NCI-H1092 (cell line): Measurements from ENCODE around the gene CYFIP2.

Experiments
- DNase-seq: peaks from one replicate; lab custom pipeline; 2025; lab: John Stamatoyannopoulos, UW

The CYFIP2 gene

DNA sequence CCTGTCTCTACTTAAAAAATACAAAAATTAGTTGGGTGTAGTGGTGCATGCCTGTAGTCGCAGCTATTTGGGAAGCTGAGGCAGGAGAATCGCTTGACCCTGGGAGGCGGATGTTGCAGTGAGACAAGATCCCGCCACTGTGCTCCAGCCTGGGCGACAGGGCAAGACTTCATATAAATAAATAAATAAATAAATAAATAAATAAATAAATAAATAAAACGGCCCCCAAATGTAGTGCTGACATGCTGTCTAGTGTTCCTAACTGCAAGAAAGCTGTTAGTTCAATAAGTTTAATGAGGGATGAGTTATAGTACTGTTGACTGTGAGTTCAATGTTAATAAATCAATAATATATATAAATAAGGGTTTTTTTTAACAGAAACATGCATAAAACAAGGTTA, 7.5 kb upstream of the CYFIP2 start:
- no peak for DNase-seq

DNA sequence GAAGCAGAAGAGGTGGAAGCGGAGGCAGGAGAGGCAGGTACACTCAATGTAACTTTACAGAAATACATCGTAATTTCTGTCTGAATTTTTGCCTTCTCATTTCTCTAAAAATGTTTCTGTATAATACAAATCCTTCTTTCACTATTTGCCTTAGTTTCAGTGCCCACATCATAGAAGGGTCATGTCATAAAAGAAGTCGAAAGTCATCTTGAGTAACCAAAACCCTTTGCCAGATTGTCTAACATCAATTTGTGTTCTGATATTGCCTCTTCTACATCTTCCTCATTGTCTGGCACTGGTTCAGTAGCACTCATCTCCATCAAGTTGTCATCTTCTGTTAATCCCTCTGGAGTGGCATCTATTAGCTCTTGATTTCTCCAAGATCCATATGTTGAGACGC, 6.2 kb upstream of the CYFIP2 start:
- no peak for DNase-seq

DNA sequence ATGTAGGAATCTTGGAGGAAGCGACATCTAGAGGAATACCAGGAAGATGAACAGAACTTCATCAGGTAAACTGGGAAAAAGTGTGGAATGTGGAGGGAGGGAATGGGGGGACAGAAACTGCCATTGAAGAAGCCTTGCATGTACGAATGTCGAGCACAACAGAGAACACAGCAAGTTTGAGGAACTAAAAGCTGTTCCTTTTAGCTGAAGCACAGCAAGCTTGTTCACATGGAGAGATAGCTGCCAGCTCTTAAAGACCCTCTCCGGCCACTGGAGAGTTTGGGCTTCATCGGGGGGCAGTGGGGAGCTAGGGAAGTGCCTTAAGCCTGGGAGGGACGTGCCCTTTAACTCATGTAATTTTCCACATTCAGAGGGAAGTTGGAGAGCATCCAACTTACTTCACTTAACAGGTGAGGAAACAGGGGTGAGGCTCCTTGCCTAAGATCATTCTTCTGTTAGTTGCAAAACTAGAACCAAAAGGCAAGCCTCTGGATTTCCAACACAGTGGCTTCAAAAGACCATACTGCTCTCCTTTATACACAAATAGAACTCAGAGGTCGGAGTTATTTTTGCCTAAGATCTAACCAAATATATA, 2.3 kb upstream of the CYFIP2 start:
- DNase-seq: no peak

DNA sequence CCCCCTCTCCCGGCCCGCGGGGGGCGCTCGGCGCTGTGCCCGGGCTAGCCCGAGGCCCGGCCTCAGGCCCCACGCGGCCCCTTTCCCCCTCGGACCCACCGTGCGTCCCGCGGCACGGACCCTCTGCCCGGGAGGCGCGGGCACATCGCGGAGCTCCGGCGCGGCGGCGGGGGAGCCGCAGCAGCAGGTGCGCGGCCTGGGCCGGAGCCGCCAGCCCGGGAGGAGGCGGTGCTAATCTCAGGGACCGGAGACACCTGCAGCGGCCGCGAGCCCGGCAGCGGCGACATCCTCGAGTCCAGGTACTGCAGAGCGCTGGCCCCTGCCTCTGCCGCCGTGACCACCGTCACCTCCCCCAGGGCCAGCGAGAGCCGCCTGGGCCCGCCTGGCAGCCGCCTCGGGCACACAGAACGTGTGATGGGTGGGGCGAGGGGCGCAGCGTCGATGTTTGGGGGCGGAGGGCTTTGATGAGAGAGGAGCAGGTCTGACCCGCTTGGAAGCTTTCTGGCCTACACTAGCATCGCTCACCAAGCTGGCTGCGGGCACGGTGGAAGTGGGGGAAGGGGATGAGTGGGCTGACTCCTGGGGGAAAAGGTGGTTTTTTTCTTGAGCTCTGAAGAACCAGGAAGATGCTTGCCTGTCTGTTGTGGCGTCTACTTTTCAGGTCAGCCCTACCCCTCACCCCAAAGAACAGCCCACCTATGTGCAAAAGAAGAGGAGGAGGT, 524 bp downstream of the CYFIP2 start:
- peak; percentile 10 for DNase-seq

DNA sequence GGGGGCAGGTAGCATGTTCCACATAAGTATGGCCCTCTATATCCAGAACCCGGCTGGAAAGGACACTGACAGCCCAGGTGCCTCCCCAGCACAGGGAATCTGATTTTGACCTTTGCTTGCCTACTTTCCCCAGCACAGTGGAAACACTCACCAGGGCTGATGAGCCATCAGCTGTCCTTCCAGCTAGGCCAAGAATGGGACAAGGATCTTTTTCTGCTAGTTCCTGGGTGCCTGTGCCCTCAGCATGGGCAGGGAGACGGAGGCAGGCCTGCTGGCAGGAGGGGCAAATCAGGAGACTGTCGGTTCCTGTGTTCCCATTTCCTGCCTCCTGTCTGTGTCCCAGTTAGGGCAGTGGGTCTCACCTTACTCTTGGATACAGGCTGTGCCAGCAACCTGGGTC, 1.1 kb downstream of the CYFIP2 start:
- no peak for DNase-seq

DNA sequence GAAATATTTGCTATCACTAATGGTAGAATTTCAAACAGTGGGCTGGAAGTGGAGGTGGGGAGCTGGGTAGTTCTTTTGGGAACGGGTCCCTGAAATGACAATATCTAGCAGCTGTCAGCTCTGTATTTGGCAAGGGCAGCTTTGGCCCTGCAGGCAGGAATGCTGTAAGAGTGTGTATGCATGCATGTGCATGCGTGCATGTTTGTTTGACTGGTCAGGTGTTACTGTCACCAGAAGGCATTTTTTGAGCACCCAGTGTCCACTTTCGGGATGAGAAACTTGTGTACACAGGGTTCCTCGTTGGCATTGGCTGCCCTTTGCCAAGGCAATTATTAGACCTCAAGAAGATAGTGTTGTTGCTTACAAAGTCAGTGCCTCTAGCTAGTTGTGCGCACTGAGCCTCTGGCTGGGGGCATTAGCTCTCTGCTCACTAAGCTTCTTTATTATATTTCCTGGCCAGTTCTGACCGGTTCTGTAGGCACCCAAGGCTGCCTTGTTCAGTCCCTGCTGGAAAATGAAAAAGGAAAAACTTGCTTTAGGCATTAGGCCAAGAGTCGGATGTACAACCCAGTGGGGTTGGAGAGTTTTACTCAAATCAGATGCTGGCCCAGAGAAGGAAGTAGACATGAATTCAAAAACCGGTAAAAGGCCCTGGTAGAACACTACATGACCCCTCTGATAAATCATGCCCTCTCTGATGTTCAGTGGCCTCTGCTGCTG, 2.0 kb downstream of the CYFIP2 start:
- no peak for DNase-seq

DNA sequence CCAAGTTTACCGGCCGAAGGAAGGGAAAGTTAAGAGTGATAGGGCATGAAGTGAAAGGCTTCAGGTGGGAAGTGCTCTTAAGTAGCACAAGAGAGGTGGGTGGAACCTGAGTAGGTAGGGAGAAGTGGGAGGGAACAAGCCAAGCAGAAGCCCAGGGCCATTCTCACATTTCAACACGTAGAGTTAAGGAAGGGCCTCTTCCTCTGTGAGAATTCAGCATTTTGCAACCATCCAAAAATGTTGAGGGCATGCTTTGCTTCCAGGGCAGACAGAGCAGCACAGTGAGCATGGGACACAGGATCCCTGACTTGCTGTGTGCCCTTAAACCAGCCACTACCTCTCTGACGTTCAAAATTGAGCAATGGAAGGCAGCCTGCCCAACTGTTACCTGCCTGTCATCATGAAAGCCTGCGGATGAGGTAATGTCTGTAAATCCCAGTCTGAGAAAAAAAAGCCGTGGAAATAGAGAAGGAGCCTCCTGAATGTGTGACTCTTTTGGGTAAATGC, 3.3 kb downstream of the CYFIP2 start:
- no peak for DNase-seq

DNA sequence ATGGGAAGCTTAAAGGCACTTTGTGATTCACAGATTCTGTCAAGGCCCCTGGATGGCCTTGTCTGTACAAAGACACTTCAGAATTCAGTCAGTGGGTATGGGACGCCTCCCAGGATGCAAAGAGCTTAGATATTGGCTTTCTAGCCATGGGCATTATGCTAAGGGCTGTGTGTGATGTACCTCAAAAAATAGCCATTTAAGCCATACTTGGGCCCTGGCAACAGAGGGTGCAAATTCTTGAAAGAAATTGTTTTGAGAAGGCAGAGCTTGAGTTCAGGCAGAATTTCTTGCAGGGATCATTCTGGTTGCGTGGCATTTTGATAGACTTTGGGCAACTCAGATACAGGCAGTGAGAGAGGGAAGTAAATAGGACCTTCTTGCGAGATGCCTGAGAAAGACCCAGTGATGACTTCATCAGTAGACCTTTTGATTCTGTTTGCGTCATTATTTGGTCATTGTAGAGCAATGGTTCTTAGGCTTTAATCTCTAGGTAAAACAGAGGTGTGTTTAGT, 3.9 kb downstream of the CYFIP2 start:
- DNase-seq: no peak

DNA sequence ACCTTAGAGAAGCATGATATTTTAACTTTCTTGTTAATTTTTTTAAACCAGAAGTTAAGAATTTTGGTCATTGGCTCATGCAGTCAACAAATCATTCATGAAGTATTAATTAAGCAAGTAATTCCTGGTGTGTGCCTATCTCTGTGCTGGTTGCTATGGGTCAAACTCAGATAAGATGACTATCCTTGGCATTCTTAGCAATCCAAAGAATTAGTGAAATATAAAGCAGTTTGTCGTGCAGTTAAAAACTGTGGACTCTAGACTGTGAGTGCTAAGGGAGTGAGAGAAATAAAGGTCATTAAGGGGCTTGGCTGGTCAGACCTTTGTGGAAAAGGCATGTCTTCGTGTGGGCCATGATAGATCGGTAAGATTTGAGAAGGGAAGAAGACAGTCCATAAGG, 4.8 kb downstream of the CYFIP2 start:
- DNase-seq: no peak

DNA sequence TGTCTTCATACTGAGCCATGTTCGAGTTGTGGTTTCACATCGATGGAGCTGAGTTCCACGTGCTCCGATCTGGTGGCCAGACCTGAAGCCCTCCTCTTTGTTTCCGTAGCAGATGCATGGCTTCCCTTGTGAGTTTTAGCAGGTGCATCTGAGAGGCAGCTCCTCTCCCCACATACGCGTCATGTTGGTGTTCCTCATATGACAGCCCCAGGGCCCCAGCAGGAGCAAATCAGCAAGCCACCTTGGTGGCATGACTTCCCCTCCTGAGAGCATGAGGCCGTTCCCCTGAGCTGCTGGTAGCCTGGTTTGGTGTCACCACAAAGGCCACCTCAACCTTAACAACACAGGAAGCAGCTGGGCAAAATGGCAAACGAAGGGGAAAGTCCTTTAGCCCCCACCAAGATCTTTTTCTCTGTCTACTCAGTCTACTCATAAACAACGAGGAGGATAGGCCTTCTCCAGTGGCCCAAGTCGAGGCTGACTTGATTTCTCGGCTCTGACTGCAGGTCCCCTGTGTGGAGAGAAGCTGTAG, 5.9 kb downstream of the CYFIP2 start:
- no peak for DNase-seq

DNA sequence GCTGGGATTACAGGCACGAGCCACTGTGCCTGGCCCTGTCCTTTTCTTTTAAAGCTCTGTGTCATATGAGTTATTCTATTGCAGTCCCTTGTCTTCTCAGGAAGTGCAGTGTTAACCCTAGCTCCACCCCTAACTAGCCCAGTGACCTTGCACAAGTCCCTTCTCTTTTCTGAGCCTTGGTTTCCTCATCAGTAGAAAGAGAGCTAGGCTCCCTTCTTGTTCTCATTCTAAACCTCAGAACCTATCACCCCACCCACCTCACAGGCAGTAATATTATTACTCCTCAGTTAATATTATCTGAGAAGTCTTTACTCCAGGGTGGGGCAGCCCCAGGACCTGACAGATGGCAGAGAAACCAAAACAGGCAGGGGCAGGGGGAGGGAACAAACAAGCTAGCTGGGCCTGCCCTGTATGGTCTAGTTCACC, 7.2 kb downstream of the CYFIP2 start:
- no peak for DNase-seq

DNA sequence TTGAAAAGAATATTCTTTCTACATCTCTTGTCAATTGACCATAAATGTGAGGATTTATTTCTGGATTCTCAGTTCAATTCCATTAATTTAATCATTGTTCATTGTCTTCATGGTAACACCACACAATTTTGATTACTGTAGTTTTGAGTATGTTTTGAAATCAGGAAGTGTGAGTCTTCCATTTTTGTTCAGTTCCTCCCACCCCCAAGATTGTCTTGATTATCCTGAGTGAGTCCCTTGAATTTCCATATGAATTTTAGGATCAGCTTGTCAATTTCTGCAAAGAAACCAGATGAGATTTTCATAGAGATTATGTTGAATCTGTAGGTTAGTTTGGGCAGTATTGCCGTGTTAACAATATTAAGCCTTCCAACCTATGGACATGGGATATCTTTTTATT, 9.5 kb downstream of the CYFIP2 start:
- DNase-seq: no peak

DNA sequence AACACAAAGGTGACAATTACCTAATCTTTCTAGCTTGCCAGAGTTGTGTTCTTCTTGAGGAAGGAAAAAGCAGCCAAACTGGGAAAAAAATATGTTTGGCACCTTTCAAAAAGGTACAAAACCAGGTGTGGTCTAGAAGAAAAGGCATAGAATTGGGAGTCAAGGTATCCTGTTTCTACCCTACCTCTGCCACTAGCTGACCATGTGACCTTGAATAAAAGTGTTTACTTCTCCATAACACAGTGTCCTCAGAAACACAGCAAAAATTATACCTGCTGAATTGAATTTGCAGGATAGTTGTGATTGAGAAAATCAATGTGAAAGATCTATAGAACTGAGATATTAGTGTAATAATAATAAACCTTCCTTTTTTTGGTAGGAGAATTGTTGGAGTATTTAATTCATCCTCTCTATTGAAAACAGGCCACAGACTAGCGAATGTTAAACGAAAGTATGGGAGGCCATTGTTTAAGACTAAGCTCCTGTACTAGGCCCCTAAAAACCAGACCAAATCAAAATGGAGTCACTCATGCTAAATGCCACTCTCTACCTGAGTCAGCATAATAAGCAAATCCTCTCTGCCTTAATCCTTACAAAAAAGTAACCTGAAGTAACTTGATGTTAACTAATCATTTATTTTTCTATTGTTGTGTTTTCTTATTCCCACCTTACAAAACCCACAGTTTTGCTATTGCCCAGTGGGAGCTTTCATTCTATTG, 12.6 kb downstream of the CYFIP2 start:
- no peak for DNase-seq

DNA sequence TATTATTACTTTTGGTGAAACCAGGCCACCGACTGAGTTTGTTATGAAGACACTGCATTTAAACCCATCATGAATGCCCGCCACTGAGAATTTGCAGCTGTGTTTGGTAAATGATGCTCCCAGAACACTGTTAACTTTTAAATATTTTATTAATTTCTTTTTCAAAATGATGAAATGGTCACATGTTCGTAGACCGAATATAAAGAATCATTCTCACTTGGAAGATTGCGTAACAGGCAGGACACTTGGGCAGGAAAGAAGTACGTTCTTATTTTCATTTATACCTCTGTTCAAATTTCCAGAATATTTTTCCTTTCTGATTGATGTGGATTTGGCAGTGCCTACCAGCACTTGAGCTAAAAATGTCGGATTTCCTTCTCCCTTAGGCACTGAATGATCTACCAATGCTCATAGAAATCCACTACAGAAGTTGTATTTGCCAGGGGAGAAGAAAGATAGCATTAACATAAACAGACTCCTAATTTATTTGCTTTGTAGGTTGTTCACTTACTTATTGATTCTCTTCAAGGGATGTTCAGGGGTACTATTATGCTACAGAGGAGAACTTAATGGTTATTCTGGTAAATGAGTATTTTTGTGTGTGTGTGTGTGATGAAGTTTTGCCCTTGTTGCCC, 13.8 kb downstream of the CYFIP2 start:
- no peak for DNase-seq

DNA sequence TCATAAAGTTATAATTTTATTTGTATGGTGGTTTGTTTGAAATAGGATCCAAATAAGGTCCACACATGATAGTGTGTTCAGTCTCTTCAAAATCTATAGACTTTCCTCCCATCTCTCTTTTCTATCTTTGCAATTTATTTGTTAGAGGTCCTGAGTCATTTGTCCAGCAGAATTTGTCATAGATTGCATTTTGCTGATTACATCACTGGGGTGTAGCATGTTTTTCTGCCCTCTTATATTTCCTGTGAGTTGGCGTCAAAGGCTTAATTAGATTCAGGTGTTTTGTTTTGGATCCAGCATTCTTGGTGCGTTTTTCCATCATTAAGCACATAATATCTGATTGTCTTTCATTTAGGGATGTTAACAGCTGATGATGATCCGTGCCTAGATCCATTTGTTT, 15.0 kb downstream of the CYFIP2 start:
- DNase-seq: no peak

DNA sequence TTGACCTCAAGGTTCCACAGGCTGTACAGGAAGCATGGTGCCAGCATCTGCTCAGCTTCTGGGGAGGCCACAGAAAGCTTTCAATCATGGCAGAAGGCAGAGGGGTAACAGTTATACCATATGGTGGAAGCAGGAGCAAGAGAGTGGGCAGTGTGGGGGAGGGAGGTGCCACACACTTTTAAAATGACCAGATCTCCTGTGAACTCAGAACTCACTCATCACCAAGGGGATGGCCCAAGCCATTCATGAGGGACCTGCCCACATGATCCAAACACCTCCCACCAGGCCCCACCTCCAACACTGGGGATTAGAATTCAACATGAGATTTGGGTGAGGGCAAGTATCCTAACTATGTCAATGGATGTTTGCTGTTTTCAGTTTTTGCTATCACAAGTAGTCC, 16.2 kb downstream of the CYFIP2 start:
- DNase-seq: no peak

DNA sequence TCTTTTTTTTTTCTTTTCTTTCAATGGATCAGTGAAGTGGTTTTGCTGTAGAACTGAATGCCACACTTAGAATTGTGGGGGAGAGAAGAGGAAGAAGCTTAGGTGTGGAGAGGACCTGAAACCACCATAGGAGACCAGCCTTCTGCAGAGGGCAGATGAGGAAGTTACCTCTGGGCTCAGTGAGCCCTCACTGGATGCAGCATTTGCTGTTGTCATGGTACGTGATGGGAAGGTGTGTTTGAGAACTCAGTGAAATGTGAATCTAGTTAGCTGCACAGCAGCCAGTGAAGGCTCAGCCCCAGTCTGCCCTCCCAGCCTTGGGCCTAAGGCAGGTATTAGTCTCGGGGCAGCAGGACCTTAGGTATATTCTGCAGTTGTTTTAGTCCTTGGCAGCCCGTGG, 17.5 kb downstream of the CYFIP2 start:
- no peak for DNase-seq

DNA sequence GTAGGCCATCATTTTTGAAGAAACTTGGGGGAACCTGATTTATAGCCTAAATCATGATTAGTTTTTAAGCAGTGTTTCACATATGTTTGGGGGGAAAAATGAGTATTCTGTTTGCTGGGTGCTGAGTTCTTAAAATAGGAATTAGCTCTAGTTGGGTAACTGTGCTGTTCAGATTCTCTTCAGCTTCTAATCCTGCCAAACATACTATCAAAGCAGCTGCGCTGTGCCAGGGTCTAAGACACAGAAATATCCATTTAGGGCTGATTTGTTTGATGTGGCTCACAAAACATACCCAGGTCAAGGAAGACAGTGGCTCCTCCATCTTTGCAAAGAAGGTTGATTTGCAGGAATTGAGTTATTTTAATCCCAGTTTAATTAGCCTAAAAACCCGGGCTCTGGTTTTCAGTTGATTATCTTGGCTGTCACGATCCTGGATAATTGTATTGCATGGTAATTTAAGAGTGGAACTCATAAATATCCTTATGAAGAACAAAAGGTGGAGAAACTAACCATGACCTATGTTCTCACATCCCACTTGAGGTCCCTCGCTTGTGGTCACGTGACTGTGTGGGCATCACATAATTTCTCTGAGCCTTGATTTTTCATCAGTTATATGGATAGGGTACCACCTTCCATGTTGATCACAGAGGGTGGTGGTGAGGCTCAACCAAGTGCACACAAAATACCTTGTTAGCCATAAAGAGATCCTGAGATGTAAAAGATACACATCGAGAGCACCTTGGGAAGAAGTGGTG, 18.7 kb downstream of the CYFIP2 start:
- DNase-seq: no peak

DNA sequence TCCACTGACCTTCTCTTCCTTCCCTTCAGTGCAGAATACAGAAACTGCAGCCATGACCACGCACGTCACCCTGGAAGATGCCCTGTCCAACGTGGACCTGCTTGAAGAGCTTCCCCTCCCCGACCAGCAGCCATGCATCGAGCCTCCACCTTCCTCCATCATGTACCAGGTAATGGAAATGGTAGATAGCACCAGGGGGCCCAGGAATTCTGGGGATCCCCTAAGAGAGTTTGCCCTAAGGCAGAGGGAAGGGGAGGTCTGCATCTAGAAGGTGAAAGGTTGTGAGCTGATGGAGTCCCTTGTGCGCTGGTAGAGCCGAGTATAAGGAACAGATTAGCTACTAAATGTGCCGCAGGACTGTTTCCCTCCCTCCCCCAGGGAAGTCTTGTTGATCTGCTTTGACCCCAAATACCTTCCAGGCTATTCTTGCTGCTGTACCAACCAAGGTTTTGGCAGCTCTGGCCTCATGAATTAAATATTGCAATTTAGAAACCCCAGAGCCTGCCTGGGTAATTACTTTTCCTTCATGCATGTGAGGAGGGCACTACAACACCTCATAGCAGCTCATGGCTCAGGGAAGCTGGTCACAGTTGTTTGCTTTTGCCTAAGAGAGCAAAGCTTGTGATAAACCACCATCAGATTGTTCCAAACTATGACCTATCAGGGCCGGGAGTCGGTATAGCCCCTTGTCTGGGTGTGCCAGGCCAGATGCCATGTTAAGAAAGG, 19.6 kb downstream of the CYFIP2 start:
- no peak for DNase-seq

DNA sequence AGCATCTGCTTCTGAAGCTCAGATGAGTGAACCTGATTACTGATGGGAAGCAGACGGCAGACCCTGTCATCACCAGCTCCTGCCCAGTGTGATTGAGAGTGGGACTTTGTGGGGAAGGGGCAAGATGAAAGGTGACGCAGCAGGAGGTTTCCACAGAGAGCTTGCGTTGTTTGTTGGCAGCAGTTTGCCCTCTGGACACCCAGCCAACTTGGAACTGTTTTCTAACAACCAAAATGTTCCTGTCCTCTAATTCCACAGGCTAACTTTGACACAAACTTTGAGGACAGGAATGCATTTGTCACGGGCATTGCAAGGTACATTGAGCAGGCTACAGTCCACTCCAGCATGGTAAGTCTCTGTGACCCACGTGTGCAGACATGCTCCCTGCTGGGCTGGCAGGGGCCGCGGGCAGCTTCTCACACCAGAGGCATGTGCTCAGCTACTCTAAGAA, 20.9 kb downstream of the CYFIP2 start:
- DNase-seq: no peak
